NCI-H345 (cell line): Measurements from ENCODE around the gene AFDN.

Experiments
- DNase-seq: peaks from one replicate; lab custom pipeline; 2025; lab: John Stamatoyannopoulos, UW

AFDN gene

GRCh38 chr6:167812088-167812487 is 14.6 kb upstream of the AFDN start:
- no peak for DNase-seq

- no peak for DNase-seq
Observed at GRCh38 chr6:167815296-167815980, 11.3 kb upstream of the AFDN start.

GRCh38 chr6:167817016-167817415 is 9.7 kb upstream of the AFDN start:
- no peak for DNase-seq

- DNase-seq, result no peak
Observed at GRCh38 chr6:167817729-167818128, 9.0 kb upstream of the AFDN start.

- peak; percentile 20 for DNase-seq
Observed at GRCh38 chr6:167819576-167819975, 7.1 kb upstream of the AFDN start.

- DNase-seq, result no peak
Observed at GRCh38 chr6:167820681-167821080, 6.0 kb upstream of the AFDN start.

- DNase-seq, result no peak
Observed at GRCh38 chr6:167824591-167825331, 1.9 kb upstream of the AFDN start.

- no peak for DNase-seq
Observed at GRCh38 chr6:167825332-167826229, 1.1 kb upstream of the AFDN start.

GRCh38 chr6:167826230-167826895 is 348 bp upstream of the AFDN start:
- DNase-seq, result peak; percentile 65

GRCh38 chr6:167827583-167828324 is 1.0 kb downstream of the AFDN start:
- peak; percentile 48 for DNase-seq

- DNase-seq, result no peak
Observed at GRCh38 chr6:167828325-167828956, 1.7 kb downstream of the AFDN start.

- DNase-seq, result no peak
Observed at GRCh38 chr6:167829513-167829912, 2.8 kb downstream of the AFDN start.

- DNase-seq, result no peak
Observed at GRCh38 chr6:167831281-167831828, 4.6 kb downstream of the AFDN start.

- no peak for DNase-seq
Observed at GRCh38 chr6:167832497-167833395, 6.0 kb downstream of the AFDN start.

GRCh38 chr6:167833396-167833763 is 6.7 kb downstream of the AFDN start:
- no peak for DNase-seq

GRCh38 chr6:167835260-167835659 is 8.5 kb downstream of the AFDN start:
- DNase-seq, result no peak

- DNase-seq, result no peak
Observed at GRCh38 chr6:167836721-167837120, 10.0 kb downstream of the AFDN start.

- no peak for DNase-seq
Observed at GRCh38 chr6:167838207-167838748, 11.6 kb downstream of the AFDN start.

GRCh38 chr6:167839343-167839742 is 12.6 kb downstream of the AFDN start:
- no peak for DNase-seq
